Pancreas (tissue), 10 donors: ENCODE data around the gene NECTIN2. TPM values are rescaled to one million over a fixed set of nuclear protein-coding genes. Genes with fewer than 3 reads are reported as not detected.
A peak's percentile ranks its signal among the peaks of the same experiment; 100 is the strongest.

Source experiments
- ATAC-seq, 4 donors: fragments of 200-7000 bp; cut with Tn5 transposase; one replicate each; pipeline versions ENCODE4 v1.8.0 to v1.9.1; 2020; ENCODE audit warnings: mild to moderate bottlenecking in 4 of 4, moderate library complexity in 4 of 4
- DNase-seq, 6 donors: peaks; one replicate each; pipeline ENCODE4 v3.0.0-alpha.2; 2020
- FAIRE-seq: peaks from 2 replicates; lab custom pipeline; 2012; peaks lifted over from hg19 to GRCh38; lab: Jason Lieb, UNC
- H3K27ac ChIP-seq, 4 donors: fragments of 200-600 bp; sonication (generic); 1 replicate in 3 of 4; 2 replicates in 1 of 4; pipeline versions ENCODE4 v1.5.0 to v1.8.0; 2020
- H3K27me3 ChIP-seq, 4 donors: fragments of 200-600 bp; one replicate each; pipeline ENCODE4 v1.8.0; 2021
- H3K36me3 ChIP-seq, 3 donors: fragments of 200-600 bp; sonication (generic) in 1 of 3; one replicate each; pipeline versions ENCODE4 v1.5.0 to v1.8.0; 2020 to 2021
- H3K4me1 ChIP-seq, 3 donors: fragments of 200-600 bp; one replicate each; pipeline ENCODE4 v1.8.0; 2021
- H3K4me3 ChIP-seq, 4 donors: fragments of 200-600 bp; sonication (generic) in 2 of 4; one replicate each; pipeline versions ENCODE4 v1.5.0 to v1.8.0; 2020 to 2021
- H3K9me3 ChIP-seq, 4 donors: fragments of 200-600 bp; one replicate each; pipeline ENCODE4 v1.8.0; 2021
- WGBS, 2 donors: extraction: QIAGEN DNeasy Blood & Tissue Kit; methylation state at CpG; one replicate each; pipeline ENCODE4 v1.1.7; 2013; 5-methylcytosine and 5-hydroxymethylcytosine counted together
- intact Hi-C, 3 donors: fragments of 100-400 bp; cut with DNase I; formaldehyde crosslinking; loops; one replicate each; pipeline versions ENCODE4 v1.11.1 to v1.14.2; 2022
- polyA plus RNA-seq, 2 donors: library from polyadenylated mRNA; stranded (reverse); fragments of 200-250 nt; gene quantifications; one replicate each; pipeline ENCODE4 v1.2.3, GENCODE V29; 2013
- total RNA-seq, 6 donors: library from RNA; stranded (reverse); fragmentation: NEBNext Ultra II Directional in 4 of 6; extraction: Animal tissue kit (Norgen Biotek cat#: 25700) in 4 of 6; gene quantifications; one replicate each; pipeline versions ENCODE4 v1.2.1 to v1.2.4, GENCODE V29; 2021 to 2023
- TF ChIP-seq, protein P1 (sequence below), 4 donors: fragments of 200-600 bp; sonication (generic) in 3 of 4; IDR thresholded peaks; one replicate each; pipeline versions ENCODE4 v1.5.0 to v1.8.0; 2021; ENCODE audit warnings: antibody characterized with exemption in 4 of 4
- donor health status: healthy with polysubstance abuse.
- donor health status: DM: no; HTN: no; CAD: no; lungs with moderate emphysema.
- donor health status: DM: no; HTN: no; CAD: no.
- donor health status: control.
- donor health status: control.
- donor health status: Bipolar disorder and iron deficiency.
- donor health status: DM: yes; HTN: yes; CAD: no.
- donor health status: DM: no; HTN: no; CAD: no.
- donor health status: DM: no; HTN: no; CAD: no.
- donor health status: DM: yes; HTN: yes; CAD: no.

NECTIN2 gene
- total and polyA plus RNA-seq, 8 donors: 26.7 to 101 (median 52.7) TPM

DNA sequence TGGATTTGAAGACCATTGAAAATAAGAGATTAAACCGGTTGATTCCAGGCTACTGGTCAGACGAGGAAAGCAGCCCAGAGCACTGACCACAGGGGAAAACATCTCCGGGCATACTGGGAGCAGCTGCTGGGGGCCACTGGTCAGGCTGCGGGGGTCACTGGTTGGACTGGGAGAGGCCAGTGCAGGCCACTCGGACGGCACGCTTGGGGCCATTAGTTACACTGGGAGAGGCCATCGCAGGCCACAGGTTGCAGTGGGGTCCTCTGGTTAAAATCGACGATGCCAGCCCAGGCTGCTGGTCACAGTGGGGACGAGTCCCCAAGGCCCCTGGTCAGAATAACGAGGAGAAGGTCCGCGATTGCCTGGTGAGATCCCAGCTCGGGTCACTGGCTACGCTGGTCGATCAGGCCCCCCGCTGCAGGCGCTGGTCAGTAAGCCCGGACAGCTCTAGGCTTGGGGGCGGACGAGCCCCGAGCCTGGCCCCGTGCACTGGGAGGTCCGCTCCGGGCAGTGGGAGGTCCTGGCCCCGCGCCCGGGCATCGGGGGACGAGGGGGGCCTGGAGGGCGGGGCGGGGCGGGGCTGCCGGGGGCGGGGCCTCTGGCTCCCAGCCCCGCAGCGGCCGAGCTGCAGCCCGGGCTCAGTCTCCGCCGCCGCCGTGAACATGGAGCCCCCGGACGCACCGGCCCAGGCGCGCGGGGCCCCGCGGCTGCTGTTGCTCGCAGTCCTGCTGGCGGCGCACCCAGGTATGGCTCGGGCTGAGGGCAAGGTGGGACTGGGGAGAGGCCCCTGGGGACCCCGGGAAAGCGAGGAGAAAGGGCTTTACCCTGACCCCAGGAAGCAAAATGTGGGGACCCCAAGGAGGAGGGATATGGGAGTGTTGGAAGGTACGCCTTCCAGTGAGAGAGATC is 37.4 kb upstream of the NECTIN2 start, which contains the start of gene BCAM:
BCAM (plus strand) TSS at position 641 of the 909 bp plus-strand sequence; CDS start at position 663, 22 bp downstream.
- intact Hi-C loops: no loop called here
- H3K9me3 ChIP-seq: no peaks in the 10 kb centered on the region
- WGBS, 2 donors: 2% methylated on average over 43 to 59 of the region's 59 CpGs
- H3K36me3 ChIP-seq: no peaks in the 10 kb centered on the region
- peak within 1 kb of the TSS; percentile 40 to 68 (median 44) for H3K4me3 ChIP-seq
- ATAC-seq: peak; percentile 83 to 88 (median 88)
- H3K4me1 ChIP-seq: peaks cover 7 to 18% (median 14%) of the 10 kb centered on the region in 3 donors
- TF ChIP-seq, protein P1, sequence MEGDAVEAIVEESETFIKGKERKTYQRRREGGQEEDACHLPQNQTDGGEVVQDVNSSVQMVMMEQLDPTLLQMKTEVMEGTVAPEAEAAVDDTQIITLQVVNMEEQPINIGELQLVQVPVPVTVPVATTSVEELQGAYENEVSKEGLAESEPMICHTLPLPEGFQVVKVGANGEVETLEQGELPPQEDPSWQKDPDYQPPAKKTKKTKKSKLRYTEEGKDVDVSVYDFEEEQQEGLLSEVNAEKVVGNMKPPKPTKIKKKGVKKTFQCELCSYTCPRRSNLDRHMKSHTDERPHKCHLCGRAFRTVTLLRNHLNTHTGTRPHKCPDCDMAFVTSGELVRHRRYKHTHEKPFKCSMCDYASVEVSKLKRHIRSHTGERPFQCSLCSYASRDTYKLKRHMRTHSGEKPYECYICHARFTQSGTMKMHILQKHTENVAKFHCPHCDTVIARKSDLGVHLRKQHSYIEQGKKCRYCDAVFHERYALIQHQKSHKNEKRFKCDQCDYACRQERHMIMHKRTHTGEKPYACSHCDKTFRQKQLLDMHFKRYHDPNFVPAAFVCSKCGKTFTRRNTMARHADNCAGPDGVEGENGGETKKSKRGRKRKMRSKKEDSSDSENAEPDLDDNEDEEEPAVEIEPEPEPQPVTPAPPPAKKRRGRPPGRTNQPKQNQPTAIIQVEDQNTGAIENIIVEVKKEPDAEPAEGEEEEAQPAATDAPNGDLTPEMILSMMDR (IDR thresholded peaks at IDR 0.05): no peak
- no peak for FAIRE-seq
- peak; percentile 74 to 94 (median 86) for DNase-seq
- peak within 1 kb of the TSS; percentile 82 to 85 (median 84) for H3K27ac ChIP-seq
- no peaks in the 10 kb centered on the region for H3K27me3 ChIP-seq

DNA sequence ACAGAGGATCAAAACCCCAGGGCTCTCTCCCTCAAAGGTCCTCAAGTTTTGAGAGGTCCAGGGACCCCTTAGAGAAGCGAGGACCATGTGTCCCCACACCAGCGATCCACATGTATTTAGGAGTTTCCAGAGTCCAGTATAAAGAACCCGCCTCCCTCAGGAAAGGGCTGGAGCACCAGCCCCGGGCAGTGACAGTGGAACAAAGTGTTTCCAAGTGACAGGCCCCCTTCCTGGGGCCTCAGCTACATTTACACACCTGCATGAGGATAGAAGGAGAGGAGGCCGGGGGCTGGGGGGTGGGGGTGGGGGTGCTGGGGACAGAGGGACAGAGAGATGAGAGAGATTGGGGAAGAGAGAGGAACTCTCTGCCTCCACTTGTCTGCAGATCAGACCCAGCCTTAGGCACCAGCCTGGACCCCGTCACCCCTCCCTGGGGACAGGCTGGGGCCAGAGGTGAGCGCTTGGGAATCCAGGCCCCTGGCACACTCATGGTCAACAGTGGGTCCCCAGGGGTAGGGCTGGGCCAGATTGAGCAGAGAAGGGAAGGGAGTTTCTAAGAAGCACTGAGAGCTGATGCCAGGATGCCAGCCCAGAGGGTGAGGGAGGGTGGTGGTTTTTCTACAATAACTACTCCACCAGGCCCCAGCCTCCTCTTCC is 36.4 kb upstream of the NECTIN2 start:
- no peak for FAIRE-seq
- peak overlapping the region; percentile 40 to 68 (median 44) for H3K4me3 ChIP-seq

DNA sequence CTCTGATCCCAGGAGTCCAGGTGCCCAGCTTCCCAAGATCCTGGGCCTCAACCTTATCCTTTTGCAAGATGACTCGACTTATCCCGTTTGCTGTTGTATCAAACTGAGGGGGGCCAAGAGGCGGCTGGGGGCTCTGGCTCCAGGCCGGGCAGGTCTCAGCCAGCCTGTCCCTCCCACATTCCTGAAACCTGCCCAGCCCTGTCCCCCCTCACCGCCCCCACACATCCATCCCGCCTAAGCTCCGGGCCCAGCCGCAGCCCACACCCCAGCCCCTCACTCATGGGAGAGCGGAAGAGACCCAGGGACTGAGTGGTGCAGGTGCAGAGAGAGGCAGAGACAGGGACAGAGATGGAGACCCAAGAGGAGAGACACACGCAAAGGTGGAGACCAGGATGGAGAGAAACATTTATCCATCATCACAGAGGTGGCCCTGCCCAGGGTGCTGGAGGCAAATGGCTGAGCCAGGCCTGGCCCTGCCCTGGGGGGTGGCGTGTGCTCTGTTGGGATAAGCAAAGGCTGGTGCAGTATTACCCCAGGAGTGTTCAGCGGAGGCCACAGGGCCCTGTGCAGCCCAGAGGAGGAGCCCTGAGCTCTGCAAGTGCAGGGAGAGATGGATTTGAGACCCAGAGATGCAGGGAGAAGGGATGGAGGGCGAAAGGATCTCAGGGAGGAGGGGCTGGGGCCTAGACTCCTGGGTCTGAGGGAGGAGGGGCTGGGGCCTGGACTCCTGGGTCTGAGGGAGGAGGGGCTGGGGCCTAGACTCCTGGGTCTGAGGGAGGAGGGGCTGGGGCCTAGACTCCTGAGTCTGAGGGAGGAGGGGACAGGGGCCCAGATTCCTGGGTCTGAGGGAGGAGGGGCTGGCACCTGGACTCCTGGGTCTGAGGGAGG is 35.6 kb upstream of the NECTIN2 start:
- Histone ChIP-seq H3K27me3 (no peaks in the 10 kb centered on the region), H3K9me3 (no peaks in the 10 kb centered on the region), H3K36me3 (no peaks in the 10 kb centered on the region), H3K27ac (no peak overlapping the region), H3K4me3 (peak overlapping the region in 1 of 4 donors; percentile 68), H3K4me1 (peaks cover 7 to 18% (median 14%) of the 10 kb centered on the region in 3 donors)
- WGBS, 2 donors: 76 to 77% methylated on average over 13 of the region's 13 CpGs
- DNase-seq (no peak), FAIRE-seq (no peak), ATAC-seq (no peak)
- TF ChIP-seq, protein P1 (IDR thresholded peaks at IDR 0.05): no peak
- intact Hi-C loops: no loop called here

More for the DNA sequence above, 36.4 kb upstream of the NECTIN2 start:
- TF ChIP-seq, protein P1 (IDR thresholded peaks at IDR 0.05): no peak
- DNase-seq (no peak), ATAC-seq (no peak)
- H3K9me3 ChIP-seq: no peaks in the 10 kb centered on the region
- no peak overlapping the region for H3K27ac ChIP-seq
- WGBS, 2 donors: 36 to 40% methylated on average over 7 of the region's 7 CpGs
- no peaks in the 10 kb centered on the region for H3K36me3 ChIP-seq
- H3K4me1 ChIP-seq: peaks cover 7 to 18% (median 14%) of the 10 kb centered on the region in 3 donors
- H3K27me3 ChIP-seq: no peaks in the 10 kb centered on the region
- intact Hi-C loops: no loop called here

DNA sequence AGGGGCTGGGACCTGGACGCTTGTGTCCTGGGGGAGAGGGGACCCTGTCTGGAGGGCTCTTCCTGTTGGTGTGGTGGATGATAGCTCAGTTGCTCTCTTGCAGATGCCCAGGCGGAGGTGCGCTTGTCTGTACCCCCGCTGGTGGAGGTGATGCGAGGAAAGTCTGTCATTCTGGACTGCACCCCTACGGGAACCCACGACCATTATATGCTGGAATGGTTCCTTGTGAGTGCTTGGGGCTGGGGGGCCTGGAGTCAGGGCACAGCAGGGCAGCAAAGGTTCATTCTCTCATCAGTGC is 35.0 kb upstream of the NECTIN2 start:
- H3K27ac ChIP-seq: no peak overlapping the region
- H3K9me3 ChIP-seq: no peaks in the 10 kb centered on the region
- ATAC-seq: no peak
- peaks cover 7 to 18% (median 14%) of the 10 kb centered on the region in 3 donors for H3K4me1 ChIP-seq
- no peaks in the 10 kb centered on the region for H3K36me3 ChIP-seq
- WGBS, 2 donors: 96% methylated on average over 7 of the region's 7 CpGs
- no peak for FAIRE-seq
- H3K27me3 ChIP-seq: no peaks in the 10 kb centered on the region
- H3K4me3 ChIP-seq: no peak overlapping the region
- TF ChIP-seq, protein P1 (IDR thresholded peaks at IDR 0.05): no peak
- DNase-seq: no peak
- intact Hi-C loops: no loop called here
